ENCODE results near the gene TMEM147. TPM values are rescaled to one million over a fixed set of nuclear protein-coding genes. Genes with fewer than 3 reads are reported as not detected.

TMEM147 gene
- total and polyA plus RNA-seq, 10 of the 15 experiments (the other 5 are each of a cell fraction or from before 2014, with no cell fraction given), result 53.4 to 145 (median 79.3) TPM

DNA sequence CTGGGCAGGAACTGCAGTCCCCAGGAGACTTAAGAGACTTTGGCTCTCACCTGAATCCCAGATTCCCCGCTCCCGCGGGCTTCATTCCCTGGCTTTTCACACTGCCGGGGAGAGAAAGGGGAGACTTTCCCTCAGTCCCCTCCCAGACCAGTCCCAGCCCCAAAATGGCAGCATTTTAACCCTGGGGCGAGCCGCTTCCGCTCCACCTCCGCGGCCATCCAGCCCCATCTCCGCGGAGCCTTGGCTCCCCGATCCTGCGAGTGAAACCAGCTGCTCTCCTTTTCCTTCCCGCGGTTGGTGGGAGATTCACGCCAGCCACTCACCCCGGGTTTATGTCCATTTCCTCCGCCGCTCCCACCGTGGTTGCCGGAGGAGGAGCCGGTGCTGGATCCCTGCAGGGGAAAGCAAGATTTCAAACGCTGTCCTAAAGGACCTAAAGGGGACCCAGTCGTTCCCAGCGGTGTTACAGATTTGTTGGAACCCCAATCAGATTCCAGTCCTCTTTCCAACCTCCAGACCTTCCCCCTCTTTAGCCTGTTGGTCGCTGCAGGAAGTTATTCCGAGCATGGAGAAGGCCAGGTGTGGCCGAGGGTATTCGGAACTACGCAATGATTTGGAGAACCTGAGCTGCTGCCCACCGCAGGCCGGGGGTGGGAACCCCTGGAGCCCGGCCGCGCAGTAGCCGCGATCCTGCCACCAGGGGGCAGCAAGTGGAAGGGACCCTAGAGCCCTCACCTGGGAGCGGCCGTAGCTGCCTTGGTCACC, 35.4 kb upstream of the TMEM147 start (continued):
- TF ChIP-seq, protein P1, sequence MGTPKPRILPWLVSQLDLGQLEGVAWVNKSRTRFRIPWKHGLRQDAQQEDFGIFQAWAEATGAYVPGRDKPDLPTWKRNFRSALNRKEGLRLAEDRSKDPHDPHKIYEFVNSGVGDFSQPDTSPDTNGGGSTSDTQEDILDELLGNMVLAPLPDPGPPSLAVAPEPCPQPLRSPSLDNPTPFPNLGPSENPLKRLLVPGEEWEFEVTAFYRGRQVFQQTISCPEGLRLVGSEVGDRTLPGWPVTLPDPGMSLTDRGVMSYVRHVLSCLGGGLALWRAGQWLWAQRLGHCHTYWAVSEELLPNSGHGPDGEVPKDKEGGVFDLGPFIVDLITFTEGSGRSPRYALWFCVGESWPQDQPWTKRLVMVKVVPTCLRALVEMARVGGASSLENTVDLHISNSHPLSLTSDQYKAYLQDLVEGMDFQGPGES (IDR thresholded peaks at IDR 0.05), result no peak
- TF ChIP-seq, protein P2, sequence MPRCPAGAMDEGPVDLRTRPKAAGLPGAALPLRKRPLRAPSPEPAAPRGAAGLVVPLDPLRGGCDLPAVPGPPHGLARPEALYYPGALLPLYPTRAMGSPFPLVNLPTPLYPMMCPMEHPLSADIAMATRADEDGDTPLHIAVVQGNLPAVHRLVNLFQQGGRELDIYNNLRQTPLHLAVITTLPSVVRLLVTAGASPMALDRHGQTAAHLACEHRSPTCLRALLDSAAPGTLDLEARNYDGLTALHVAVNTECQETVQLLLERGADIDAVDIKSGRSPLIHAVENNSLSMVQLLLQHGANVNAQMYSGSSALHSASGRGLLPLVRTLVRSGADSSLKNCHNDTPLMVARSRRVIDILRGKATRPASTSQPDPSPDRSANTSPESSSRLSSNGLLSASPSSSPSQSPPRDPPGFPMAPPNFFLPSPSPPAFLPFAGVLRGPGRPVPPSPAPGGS (IDR thresholded peaks at IDR 0.05; ENCODE audit: borderline replicate concordance, insufficient read depth, low read depth, low read length, poor library complexity, severe bottlenecking), result no peak
- TF ChIP-seq NFYA (IDR thresholded peaks at IDR 0.05; ENCODE audit: borderline replicate concordance, low read depth, low read length), result no peak
- TF ChIP-seq, protein P3, sequence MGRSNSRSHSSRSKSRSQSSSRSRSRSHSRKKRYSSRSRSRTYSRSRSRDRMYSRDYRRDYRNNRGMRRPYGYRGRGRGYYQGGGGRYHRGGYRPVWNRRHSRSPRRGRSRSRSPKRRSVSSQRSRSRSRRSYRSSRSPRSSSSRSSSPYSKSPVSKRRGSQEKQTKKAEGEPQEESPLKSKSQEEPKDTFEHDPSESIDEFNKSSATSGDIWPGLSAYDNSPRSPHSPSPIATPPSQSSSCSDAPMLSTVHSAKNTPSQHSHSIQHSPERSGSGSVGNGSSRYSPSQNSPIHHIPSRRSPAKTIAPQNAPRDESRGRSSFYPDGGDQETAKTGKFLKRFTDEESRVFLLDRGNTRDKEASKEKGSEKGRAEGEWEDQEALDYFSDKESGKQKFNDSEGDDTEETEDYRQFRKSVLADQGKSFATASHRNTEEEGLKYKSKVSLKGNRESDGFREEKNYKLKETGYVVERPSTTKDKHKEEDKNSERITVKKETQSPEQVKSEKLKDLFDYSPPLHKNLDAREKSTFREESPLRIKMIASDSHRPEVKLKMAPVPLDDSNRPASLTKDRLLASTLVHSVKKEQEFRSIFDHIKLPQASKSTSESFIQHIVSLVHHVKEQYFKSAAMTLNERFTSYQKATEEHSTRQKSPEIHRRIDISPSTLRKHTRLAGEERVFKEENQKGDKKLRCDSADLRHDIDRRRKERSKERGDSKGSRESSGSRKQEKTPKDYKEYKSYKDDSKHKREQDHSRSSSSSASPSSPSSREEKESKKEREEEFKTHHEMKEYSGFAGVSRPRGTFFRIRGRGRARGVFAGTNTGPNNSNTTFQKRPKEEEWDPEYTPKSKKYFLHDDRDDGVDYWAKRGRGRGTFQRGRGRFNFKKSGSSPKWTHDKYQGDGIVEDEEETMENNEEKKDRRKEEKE (IDR thresholded peaks at IDR 0.05), result no peak
- no peak for TF ChIP-seq HDAC6 (IDR thresholded peaks at IDR 0.05; ENCODE audit: unreplicated experiment)
- TF ChIP-seq ZNF274 (IDR thresholded peaks at IDR 0.05; ENCODE audit: insufficient read depth, insufficient read length), result no peak
- TF ChIP-seq, protein P4, sequence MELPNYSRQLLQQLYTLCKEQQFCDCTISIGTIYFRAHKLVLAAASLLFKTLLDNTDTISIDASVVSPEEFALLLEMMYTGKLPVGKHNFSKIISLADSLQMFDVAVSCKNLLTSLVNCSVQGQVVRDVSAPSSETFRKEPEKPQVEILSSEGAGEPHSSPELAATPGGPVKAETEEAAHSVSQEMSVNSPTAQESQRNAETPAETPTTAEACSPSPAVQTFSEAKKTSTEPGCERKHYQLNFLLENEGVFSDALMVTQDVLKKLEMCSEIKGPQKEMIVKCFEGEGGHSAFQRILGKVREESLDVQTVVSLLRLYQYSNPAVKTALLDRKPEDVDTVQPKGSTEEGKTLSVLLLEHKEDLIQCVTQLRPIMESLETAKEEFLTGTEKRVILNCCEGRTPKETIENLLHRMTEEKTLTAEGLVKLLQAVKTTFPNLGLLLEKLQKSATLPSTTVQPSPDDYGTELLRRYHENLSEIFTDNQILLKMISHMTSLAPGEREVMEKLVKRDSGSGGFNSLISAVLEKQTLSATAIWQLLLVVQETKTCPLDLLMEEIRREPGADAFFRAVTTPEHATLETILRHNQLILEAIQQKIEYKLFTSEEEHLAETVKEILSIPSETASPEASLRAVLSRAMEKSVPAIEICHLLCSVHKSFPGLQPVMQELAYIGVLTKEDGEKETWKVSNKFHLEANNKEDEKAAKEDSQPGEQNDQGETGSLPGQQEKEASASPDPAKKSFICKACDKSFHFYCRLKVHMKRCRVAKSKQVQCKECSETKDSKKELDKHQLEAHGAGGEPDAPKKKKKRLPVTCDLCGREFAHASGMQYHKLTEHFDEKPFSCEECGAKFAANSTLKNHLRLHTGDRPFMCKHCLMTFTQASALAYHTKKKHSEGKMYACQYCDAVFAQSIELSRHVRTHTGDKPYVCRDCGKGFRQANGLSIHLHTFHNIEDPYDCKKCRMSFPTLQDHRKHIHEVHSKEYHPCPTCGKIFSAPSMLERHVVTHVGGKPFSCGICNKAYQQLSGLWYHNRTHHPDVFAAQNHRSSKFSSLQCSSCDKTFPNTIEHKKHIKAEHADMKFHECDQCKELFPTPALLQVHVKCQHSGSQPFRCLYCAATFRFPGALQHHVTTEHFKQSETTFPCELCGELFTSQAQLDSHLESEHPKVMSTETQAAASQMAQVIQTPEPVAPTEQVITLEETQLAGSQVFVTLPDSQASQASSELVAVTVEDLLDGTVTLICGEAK (IDR thresholded peaks at IDR 0.05; ENCODE audit: borderline replicate concordance), result no peak; the same call in 1 of the 2 replicates
- TF ChIP-seq DPF2 (IDR thresholded peaks at IDR 0.05), result no peak
- TF ChIP-seq, protein P5, sequence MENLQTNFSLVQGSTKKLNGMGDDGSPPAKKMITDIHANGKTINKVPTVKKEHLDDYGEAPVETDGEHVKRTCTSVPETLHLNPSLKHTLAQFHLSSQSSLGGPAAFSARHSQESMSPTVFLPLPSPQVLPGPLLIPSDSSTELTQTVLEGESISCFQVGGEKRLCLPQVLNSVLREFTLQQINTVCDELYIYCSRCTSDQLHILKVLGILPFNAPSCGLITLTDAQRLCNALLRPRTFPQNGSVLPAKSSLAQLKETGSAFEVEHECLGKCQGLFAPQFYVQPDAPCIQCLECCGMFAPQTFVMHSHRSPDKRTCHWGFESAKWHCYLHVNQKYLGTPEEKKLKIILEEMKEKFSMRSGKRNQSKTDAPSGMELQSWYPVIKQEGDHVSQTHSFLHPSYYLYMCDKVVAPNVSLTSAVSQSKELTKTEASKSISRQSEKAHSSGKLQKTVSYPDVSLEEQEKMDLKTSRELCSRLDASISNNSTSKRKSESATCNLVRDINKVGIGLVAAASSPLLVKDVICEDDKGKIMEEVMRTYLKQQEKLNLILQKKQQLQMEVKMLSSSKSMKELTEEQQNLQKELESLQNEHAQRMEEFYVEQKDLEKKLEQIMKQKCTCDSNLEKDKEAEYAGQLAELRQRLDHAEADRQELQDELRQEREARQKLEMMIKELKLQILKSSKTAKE (IDR thresholded peaks at IDR 0.05; ENCODE audit: low read depth, poor library complexity, severe bottlenecking), result no peak
- no peak for TF ChIP-seq MTA3 (IDR thresholded peaks at IDR 0.05; ENCODE audit: borderline replicate concordance, low read length)
- TF ChIP-seq EP300 (IDR thresholded peaks at IDR 0.05; ENCODE audit: borderline replicate concordance in 1 of 2, control insufficient read depth in 1 of 2, low read depth in 2 of 2, low read length in 2 of 2), result no peak
- no peak for TF ChIP-seq ZZZ3 (IDR thresholded peaks at IDR 0.05; ENCODE audit: control insufficient read depth, insufficient read length, low read depth)
- TF ChIP-seq ASH2L (IDR thresholded peaks at IDR 0.05; ENCODE audit: borderline replicate concordance, low read depth), result no peak
- no peak for TF ChIP-seq CHD4 (IDR thresholded peaks at IDR 0.05)
- TF ChIP-seq RFX5 (IDR thresholded peaks at IDR 0.05; ENCODE audit: low read depth, low read length), result 0 out of 2 replicates have a peak, but pooled peaks have one; percentile 7
- TF ChIP-seq SMARCA5 (IDR thresholded peaks at IDR 0.05), result peak; percentile 73; the same call in 1 of the 2 replicates

All from GM12878 (cell line).